GF-D8 (cell line): Measurements from ENCODE around the gene SMAD2.
"Not testable (repeated sequence)": the region's sequence is repeated elsewhere in the genome, so short reads cannot be mapped to it uniquely, and the experiment has no call there.

Source experiments
- DNase-seq: peaks from one replicate; lab custom pipeline; 2025; lab: John Stamatoyannopoulos, UW

Gene SMAD2

DNA sequence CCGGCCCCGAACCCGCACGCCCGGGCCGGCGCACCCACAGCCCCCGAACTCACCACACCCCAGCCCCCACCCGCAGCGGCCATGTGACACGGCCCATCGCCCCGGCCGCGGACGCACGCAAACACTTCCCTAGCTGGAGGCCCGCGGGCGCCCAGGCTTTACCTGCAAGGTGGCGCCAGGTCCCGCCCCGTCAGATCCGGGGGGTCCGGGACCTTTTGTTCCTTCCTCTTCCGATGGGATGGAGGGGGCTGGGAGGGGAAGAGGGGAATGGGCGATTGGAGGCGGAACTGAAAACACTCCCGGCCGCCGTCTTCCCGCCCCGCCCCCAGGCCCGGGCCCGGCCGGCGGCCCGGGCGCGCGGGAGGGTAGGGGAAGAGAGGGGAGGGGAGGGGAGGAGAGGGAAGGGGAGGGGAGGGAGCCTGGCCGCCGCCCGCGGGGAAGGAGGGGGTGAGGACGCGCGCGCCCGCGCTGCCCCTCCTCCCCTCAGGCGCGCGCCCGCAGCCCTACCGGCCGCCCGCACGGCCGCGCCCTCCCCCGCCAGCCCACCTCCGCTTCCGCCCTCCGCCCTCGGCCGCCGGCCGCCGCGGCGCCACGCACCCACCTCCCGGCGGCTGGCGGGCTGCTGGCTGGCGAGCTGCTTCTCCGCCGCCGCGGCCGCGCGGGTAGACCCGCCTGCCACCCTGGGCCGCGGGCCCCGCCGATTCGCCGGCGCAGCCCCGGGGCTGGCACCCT lies at the start of gene SMAD2:
SMAD2 (minus strand) TSS at position 461 of the 732 bp plus-strand sequence. CDS start 33,903 bp downstream, outside the sequence.
- DNase-seq: peak; percentile 76

DNA sequence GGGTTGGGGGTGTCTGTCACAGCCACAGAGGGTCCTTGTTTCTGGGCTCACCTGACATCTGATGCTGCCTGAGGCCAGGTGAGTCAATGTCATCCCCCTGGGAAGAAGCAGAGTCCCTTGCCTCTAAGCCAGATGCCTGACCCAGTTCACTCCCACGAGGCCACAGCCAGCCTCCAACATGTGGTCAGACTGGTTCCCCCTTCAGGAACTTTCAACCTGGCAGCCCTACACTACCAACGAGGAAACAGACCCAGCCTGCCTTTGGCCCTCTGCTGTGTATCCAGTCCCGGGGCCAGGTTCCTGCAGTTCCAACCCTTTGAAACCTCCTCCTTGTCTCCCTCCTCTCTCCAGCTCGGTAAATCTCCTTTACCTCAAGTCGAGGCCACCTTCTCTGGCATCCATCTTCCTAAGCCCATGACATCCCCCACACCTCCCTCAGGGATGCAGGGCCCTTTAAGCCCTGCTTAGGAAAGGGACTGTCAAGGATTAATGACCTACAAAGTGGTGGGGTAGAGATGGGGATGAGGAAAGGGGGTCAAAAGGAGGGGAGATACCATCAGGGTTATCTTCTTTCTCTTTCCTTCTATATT lies 49.2 kb upstream of the SMAD2 start:
- DNase-seq: no peak

DNA sequence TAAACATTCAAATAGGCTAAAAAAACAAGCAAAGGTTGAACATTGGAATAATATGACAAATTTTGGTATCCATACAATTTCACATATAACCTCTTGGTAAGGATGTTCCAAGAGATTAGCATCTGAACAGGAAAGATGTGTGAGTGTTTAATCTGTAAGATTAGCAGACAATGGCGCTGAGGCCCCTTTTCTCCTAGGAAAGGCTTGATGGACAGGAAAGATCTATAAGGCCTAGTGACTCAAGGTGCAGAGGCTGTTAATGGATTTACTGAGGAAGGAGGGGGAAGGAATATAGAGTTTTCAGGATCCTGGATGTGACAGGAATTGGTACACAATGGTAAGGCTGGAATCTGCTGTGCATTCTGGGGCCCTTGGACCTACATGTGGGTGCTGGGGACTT lies 48.1 kb upstream of the SMAD2 start:
- DNase-seq: no peak

DNA sequence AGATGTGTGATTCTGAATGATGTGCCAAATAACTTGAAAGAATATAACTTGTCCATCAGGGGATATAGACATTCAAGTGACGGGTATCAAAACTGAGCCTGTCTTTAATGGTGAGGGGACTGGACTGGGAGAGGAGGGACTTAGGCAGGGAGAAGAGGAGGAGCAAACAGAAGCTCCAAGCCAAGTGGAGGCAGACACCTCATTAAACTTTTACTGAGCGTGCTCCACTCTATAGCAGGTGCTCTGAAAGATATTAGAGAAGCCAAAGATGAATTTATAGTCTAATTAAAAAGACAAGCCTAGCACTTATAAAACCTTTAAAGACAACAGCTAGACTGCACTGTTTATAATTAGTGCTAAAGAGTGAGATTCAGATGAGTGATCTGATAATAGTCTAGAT lies 47.7 kb upstream of the SMAD2 start:
- DNase-seq: no peak

DNA sequence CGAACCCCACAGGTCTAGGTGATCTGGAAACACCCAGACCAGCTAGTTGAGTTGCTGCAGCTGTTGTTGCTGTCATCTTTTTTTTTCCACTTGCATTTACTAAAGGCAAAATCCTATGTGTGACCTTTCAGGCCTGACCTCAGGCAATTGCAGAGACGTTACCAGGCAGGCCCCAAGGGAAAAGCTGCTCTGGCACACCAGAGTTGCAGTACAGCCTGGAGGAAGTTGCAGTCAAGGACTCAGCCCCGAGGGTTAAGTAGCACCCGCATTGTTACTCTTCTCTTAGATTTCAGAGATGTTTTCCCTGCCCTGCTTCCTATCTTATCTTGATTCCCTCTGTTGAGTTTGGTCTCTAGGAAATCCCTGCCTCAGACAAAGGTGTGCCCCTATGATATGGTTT lies 45.2 kb upstream of the SMAD2 start:
- peak; percentile 79 for DNase-seq

DNA sequence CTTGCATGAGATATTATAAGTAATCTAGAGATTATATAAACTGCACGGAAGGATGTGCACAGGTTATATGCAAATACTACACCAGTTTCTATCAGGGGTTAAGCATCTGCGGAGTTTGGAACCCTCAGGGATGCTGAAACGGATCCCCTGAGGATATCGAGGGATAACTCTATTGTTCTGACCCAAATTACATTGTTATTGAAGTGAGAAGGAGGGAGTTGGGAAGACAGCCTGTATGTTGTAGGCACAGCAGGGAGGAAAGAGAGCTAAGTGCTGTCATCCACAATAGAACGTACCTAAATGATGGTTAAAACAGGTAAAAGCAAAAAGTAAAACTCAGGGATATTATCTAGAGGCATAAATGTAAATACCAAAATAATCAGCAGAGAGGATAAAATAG lies 44.6 kb upstream of the SMAD2 start:
- no peak for DNase-seq

DNA sequence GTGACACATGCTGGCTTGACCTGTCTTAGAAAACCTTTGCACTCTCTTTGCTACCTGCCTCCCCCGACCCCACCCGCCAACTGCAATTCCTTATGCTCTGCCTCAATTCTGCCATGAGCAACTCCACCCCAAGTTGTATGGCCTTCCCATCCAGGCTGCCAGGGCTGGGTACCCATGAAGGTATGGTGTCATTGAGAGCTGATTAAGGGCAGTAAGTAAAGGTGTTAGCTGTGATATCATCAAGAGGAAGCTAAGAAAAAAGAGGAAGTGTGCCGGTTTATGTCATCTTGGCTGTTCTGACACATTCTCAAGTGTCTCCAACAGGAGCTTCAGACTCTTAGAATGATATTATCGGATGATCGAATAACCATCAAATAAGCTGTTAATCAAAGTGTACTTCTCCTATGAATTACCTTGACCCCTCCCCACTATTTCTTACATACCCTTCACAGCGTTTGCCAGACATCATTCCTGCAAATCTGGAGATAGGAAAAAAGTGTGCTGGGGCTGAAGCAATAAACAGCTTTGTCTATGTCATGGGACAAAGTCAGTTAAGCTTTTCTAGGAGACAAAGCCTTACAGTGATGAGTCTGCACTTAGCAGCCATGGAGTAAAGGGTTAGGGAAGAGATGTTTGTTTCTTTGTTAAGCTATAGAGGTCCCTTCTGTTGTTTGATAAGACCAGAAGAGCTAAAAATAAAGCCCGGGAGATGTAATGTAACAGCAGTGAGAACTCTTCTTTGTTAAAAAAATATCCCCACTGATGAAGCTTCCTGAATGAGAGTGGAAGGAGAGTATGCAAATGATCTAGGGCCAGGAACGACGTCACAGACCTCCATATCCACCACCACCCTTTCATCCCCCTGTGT lies 40.4 kb upstream of the SMAD2 start:
- DNase-seq: peak; percentile 91

DNA sequence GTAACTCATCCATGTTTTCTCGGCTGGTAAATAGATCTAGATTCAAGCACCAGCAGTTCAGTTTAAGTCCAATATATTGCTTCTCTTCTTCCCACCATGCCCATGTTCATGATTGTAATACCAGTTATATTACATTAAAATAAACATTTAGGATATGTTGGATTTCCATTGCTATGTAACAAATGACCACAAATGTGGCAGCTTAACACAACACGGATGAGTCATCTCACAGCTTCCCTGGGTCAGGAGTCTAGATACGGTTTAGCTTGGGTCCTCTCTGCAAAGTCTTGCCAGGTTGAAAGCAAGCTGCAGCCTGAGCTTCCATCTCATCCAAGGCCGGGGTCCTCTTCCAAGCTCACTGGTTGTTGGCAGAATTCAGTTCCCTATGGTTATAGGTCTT lies 39.4 kb upstream of the SMAD2 start:
- DNase-seq: no peak

DNA sequence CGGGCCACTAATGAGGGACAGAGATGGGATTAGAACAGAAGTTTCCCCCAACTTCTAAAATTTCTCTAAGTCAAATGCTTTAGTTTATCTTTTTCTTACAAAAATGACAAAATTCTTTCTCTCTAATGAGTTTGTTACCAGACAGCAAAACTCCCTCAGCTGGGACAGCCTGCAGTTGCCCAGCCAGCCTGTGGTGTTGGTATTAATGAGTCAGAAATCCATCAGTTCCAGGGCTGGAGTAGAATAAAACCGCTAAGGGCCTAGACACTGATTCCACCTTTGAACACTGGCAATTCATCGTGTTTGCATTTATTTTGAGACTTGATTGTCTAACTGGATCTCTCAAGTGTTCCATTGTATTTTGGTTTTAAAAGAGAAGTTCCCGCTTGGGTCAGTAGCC lies 38.3 kb upstream of the SMAD2 start:
- DNase-seq: no peak

DNA sequence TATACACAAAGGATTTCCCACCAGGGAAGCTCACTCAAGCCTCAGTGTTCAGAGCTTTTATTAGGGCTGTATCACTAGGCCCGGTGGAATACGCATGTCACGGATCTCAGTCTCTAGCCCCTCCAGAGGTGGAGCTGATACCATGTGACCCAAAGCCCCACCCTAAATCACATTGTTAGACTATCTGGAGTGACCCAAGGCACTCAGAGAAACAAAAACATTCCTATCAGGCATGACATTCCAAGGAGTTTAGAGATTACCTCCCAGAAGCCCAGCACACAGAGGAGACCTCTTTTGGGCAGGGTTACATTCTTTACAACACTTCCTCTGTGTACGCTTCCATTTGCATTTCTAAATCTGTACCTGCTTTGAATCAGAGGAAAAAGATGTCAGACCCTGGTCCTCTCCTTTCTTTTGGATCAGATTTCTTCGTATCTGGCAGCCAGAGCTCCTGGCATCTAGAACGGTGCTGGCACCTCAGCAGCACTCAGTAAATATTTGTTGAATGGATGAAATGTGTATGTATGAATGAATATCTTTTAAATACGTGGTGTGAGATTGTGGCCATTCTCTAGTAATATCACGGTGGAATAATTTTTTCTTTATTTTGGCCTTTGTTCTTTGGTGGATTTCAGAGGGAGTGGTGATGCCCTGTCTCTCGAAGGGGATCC lies 37.7 kb upstream of the SMAD2 start:
- DNase-seq: no peak

DNA sequence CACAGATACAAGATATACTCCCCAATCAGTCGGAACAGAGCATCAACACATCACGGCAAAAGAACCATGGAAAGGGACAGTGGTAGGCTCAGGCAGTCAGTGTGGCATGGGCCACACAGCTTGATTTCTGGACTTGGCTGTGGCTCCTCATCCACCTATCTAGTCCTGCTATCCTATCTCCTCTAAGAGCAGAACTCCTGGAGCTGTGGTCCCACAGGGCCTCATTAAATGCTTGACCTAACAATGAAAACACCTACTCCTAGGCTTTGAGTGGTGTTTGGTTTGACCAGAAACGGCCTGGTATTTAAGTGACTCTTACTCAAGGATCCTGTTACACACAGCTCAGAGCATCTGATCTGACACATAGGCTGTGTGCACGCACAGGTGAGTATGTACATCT lies 33.6 kb upstream of the SMAD2 start:
- DNase-seq: no peak

DNA sequence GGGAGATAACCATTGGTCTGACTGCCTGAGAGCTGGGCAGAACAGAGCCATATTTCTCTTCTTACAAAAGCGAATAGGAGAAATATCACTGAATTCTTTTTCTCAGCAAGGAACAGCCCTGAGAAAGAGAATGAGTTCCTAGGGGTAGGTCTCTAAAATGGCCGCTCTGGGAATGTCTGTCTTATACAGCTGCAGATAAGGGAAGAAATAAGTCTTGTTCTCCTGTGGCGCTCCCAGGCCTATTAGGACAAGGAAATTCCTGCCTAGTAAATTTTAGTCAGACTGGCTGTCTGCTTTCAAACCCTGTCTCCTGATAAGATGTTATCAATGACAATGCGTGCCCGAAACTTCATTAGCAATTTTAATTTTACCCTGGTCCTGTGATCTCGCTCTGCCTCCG lies 30.5 kb upstream of the SMAD2 start:
- not testable (repeated sequence) for DNase-seq

DNA sequence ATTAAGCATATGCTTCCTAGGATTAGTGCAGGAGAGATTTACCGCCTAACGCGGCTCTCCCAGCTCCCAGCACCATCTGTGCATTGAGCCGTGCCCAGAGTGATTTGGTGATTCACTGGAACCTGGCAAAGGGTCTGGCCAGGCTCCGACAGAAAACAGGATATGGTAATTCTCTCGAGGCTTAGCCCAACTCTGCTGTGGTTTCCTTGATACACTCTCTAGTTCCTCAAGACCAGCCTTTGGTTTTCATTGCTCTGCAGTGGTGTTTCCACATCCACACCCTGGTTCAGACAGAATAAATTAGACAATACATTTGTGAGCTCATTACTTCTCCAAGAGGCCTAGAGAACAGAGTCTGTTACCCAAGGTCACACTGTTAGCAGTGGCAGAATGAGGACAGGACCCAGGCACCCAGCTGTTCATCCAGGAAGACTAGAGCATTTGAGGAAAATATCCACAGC lies 23.0 kb upstream of the SMAD2 start:
- DNase-seq: peak; percentile 99

DNA sequence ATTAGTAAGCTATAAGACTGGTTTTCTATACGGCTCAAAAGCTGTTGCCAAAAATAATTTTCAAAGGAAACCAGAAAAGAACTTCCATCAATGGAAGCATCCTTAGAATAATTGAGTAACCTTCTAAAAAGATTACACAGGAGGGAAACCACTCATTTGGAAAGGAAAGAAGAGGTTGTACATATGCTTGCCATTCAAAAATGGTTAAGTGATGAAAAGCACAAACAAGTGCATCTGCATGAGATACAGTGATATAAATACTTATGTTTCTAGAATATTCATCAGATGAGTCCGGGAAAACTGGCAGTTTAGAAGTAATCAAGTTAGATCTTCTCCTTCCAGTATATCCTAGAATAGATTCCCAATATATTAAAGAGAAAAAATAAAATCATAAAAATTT lies 20.1 kb upstream of the SMAD2 start:
- DNase-seq: no peak

DNA sequence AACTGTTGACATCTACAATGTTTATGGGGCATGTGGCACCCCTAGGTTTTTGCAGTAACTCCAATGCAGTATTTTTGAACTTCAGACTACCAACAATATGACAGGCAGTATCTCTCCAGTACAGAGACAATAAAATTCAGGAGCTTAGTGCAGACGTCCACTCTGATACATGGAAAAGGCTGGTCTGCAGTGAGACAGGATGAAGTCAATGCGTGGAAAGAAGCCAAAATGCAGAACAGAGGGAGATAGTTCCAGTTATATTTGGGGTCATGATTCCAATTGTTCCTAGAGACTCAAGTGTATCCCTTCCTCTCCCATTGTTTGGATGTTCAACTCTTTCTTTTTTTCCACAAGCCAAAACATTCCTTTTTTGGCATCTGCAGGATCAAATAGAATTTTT lies 18.7 kb upstream of the SMAD2 start:
- DNase-seq: no peak

DNA sequence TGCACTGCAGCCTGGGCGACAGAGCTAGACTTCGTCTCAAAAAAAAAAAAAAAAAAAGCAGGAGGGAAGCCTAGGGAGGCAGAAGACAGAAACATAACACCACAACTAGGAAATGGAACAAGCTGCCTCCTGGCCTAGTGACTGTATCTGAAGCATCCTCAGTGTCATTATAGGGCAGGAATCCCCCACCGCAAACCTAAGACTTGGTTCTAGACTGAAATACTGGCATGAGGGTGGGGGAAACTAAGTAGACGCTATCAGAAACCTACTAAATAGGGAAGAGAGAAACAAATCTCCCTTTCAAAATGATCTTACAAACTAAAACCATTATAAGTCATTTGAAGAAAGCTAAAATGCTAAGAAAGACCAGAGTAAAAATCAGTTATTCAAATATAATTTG lies 16.4 kb upstream of the SMAD2 start:
- DNase-seq: no peak

DNA sequence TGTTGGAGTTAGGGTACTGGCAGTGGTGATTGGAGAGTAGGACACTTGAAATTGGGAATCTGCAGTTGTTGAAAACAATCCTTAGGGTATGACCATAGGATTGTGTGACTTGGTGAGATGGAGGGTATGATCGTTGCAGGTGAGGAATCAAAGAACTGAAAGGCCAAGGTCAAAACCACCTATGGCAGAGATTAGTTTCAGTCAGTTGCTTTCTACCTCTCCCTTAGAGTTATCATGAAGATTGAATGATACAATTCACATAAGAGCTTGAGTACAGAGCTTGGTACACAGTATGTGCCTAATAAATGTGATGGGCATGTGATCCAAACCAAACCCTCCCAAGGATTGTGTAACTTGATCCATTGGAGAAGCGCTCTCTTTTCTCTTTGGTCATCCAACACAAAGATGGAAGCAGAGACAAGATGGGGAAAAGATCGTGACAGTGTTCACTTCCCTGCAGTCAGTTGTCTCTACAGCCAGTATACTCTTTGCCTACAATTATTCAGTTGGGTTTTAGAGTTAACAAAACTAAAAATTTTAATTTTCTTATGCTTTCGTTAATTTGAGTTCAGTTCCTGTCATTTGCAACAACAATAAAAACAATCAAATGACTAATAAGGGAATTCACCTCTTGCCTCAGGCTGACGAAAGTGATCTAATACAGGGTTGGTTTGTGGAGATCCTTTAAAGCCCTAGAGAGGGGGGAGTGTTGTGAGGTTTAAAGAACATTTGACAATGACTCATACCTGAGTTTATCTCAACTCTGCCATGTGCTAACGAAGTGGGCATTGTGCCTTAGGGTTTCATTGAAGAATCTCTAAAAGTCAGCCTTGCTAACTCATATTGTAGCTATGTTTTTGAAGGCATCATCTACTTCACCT lies 14.8 kb upstream of the SMAD2 start:
- no peak for DNase-seq

DNA sequence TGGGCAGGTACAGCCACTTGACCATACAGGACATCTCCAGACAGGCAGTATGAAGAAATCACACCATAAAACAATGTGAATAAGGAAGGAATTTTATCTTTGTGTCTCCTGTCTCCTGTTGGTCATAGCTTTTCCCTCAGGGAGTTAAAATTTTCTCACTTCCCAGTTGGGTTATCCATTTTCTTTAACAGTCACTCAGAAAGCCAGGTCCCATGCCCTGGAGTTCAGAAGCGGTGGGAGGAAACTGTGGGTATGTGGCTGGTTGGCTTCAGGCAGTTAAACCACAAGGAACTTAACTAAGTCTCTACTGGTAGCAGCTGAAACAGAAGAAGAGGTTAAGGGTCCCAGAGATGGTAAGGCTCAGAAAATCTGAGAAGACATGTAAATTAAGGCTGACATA lies 6.5 kb upstream of the SMAD2 start:
- DNase-seq: peak; percentile 82

DNA sequence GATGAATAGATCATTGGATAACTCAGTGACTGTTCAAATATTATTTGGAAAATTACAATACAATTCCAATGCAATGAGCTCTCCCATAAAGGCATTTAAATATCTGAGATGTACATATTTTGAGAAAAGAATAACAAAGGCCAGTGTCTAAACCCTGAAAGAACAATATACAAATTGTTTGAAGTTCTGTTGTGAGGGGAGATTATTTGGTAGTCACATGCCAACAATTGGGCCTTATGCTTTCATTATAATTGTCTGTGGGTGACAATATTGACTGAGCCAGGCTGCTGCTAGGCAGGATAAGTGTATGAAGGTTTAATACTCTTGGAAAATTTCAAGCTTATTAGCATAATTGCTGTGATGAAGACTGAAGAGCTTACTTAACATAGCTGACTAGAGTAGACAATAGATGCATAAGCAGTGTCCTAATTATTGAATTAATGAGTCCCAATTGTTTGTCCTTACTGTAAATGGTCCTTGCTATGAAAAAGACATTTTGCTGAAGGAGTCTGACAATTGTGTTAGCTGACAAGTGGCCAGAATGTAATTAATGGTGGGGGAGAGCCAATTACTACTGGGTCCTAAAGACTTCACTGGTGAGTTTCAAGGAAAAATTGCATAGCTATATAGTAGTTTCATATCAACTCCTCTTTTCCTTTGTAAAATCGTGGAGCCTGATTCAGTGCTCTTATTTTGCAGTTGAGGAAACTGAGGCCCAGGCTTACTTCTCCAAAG lies 5.0 kb upstream of the SMAD2 start:
- DNase-seq: no peak

DNA sequence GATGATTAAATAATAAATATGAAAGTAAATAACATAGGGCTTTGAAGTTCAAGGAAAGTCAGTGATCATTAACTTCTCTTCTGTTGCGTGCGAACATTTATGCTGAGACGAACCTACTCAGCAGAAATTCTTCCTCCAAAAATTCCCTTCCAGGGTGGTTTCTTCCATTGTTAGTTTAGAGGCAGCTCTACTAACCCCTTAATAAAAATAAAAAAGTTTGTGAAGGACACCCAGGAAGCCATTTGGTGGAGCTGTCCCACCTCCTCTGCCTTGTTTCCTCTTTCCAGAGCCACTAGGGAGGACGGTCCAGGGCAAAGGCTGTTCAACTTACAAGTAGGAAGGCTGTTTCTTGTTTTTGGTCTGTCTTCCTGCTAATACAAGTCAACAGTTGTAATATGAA lies 2.1 kb upstream of the SMAD2 start:
- DNase-seq: peak; percentile 91

DNA sequence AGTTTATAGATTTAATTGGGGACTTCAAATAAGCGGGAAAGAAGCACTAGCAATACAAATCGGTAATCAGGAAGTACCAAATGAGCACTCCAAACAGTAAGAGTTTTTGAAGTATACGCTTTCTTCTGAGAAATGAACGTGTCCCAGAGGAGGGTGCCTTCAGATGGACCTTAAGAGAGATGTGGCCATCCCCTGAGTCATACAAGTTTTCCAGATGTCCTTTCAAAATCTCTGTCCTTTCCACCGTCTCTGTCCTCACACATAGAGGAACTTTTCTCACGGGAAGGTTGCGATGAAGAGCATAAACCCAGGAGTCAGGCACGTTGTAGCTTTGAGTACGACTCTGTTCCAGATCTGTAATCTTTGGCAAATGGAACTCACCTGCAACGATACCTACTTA lies 1.7 kb upstream of the SMAD2 start:
- peak; percentile 49 for DNase-seq
